GM12873 (cell line): ENCODE measurements around the gene IGFL1.

ENCODE experiments used
- TF ChIP-seq, protein P1 (sequence below): IDR thresholded peaks from 2 replicates; pipeline ENCODE4 v1.5.1; 2012; ENCODE audit warnings: low read depth, mild to moderate bottlenecking, moderate library complexity, low read length, control low read depth; ENCODE audit not compliant: insufficient read depth; ENCODE audit errors: missing control alignments

The IGFL1 gene

DNA sequence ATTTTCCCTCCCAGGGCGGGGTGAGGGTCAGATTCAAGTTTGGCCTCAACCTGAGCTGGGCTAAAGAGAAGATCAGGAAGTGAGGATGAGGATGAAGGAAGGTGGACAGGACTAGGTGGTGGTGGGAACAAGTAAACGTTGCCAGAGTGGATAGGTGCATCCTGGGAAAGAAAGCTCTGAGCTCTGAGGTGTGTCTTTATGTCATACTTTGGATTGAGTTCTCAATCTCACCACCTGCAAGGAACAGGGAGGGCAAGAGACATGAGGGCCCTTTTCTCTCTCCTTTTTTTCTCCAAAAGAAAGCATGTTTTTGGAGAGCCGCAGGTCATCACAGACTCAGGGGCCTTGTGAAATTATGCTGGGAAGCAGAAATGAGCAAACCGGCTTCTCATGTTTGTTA lies 38.2 kb upstream of the IGFL1 start:
- TF ChIP-seq, protein P1, sequence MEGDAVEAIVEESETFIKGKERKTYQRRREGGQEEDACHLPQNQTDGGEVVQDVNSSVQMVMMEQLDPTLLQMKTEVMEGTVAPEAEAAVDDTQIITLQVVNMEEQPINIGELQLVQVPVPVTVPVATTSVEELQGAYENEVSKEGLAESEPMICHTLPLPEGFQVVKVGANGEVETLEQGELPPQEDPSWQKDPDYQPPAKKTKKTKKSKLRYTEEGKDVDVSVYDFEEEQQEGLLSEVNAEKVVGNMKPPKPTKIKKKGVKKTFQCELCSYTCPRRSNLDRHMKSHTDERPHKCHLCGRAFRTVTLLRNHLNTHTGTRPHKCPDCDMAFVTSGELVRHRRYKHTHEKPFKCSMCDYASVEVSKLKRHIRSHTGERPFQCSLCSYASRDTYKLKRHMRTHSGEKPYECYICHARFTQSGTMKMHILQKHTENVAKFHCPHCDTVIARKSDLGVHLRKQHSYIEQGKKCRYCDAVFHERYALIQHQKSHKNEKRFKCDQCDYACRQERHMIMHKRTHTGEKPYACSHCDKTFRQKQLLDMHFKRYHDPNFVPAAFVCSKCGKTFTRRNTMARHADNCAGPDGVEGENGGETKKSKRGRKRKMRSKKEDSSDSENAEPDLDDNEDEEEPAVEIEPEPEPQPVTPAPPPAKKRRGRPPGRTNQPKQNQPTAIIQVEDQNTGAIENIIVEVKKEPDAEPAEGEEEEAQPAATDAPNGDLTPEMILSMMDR = no peak

DNA sequence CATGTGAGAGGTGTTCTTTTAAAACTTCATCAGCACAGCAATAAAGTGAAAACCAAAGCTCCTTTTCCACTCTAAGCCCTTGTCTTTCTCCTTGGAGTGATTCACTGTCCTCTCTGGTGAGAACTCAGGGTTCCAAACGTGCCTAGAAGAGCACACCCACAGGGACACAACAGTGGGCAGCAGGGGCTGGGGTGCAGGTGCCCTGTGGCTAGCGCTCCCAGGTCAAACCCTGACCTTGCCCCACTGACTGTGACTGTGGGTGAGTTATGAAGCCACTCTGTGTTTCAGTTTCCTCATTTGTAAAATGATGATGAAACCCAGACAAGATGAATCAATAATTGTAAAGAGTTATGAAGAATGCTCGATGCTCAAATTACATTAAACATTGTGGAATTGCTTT lies 37.6 kb upstream of the IGFL1 start:
- TF ChIP-seq, protein P1 = no peak

DNA sequence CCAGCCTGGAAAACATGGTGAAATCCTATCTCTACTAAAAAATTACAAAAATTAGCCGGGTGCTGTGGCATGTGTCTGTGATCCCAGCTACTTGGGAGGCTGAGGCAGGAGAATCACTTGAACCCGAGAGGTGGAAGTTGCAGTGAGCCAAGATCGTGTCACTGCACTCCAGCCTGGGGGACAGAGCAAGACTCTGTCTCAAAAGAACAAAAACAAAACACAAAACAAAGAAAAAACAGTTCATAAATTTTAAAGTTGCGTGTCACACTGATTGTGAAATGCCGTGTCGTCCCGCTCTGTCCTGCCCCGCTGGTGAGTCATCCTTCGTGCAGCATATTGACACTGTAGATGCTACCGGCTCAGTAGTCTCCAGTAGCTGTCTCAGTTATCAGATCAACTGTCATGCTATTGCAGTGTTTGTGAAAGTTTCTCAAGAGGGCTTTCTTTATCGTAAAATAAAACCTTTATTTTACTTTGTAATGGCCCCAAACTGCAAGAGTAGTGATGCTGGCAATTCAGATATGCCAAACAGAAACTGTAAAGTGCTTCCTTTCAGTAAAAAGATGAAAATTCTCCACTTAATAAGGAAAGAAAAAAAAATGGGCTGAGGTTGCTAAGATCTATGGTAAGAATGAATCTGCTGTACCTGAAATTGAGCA lies 36.4 kb upstream of the IGFL1 start:
- TF ChIP-seq, protein P1 = no peak

DNA sequence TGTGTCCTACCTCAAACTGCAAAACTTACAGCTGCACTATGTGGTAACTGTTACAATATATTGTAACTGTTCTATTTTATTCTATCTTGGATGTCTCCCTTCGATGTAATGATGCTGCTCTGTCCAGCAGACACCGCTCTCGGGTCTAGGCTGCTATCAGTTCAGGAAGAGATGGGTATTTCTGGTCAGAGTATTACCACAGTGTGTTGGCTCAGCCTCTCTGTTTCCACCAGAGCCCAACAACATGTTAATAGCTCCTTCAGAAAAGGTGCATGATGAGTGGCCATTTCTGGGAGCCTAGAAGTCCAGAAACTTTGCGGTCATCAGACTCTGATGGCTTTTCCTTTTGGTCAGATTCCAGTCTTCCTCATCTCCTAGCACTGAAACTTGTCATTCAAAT lies 35.9 kb upstream of the IGFL1 start:
- TF ChIP-seq, protein P1 = no peak

DNA sequence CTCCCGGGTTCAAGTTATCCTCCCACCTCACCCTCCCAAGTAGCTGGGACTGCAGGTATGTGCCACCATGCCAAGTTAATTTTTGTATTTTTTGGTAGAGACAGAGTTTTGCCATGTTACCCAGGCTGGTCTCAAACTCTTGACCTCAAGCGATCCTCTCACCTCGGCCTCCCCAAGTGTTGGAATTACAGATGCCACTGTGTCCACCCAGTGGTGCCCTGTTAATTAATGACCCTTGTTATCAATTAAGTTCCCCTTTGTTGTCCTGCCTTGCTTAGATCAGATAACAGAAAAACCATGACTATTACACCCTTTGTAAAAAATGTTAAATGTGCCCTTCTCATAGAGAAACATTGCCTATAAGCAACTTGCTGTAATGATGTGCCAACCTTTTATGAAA lies 34.4 kb upstream of the IGFL1 start:
- TF ChIP-seq, protein P1 = no peak

DNA sequence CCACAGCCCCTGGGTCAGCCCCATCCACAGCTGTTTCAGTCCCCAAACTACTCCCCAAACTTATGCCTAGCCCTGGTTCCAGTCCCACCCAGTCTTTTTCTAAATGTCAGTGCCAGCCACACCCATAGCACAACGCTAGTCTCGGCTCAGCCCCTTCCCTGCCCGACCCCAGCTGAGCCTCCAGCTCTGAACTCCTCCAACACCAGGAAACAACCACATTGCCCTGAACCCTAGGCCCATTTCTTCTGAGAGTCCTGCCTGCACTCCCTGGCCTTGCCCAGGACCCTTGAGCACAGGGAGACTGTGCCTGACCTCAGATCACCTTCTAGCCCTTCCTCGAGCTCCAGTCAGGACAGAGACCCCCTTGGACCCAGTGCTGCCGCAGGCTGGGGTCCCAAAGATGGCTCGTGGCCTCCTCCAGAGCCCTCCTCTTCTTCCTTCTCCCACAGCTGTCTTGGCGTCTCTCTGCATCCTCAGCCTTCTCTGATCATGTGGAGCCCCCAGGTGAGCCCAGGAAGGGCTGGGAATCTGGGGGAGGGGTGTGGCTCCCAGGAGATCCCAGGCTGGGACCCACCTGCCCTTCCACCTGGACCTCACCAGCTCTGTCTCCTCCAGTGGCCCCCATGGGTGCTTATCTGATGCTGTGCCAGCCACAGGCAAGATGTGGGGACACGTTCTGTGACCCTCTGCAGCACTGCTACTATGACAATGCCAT lies 33.0 kb upstream of the IGFL1 start:
- TF ChIP-seq, protein P1 = no peak

DNA sequence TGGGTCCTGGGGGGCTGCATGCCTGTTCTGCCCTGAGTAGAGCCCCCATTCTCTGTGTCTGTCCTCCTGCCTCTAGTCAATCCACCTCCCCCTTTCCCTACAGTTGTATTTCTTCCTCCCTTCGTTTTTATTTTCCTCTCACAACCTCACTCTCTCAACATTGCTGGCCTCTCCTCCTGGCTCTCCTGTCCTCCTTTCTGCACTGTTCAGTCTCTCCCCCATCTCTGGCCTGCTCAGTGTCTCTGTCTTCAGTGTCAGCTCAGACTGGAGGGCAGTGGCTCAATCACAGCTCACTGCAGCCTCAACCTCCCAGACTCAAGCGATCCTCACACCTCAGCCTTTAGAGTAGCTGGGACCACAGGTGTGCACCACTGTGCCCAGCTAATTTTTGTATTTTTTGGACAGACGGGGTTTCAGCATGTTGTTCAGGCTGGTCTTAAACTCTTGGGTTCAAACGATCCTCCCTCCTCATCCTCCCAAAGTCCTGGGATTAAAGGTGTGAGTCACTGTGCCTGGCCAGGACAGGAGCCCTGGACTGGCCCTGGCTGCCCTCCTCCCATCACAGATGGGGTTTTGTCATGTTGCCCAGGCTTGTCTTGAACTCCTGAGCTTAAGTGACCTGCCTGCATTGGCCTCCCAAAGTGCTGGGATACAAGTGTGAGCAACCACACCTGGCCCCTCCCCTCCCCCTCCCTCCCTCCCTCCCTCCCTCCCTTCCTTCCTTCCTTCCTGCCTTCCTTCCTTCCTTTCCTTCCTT lies 32.0 kb upstream of the IGFL1 start:
- TF ChIP-seq, protein P1 = no peak
